HG03442 (cell line): ENCODE data around the gene LAX1.
"Not testable (repeated sequence)": the region's sequence is repeated elsewhere in the genome, so short reads cannot be mapped to it uniquely, and the experiment has no call there.

ENCODE experiments used
- ATAC-seq: cut with Tn5 transposase; IDR thresholded peaks from one replicate; pipeline ENCODE4 v1.9.1; 2021; ENCODE audit warnings: mild to moderate bottlenecking, moderate library complexity; ENCODE audit not compliant: unreplicated experiment

LAX1 gene

GRCh38 chr1:203764105-203765028, 616 bp upstream of the LAX1 start:
- no peak for ATAC-seq

GRCh38 chr1:203768256-203768655, 3.3 kb downstream of the LAX1 start:
- ATAC-seq = no peak

GRCh38 chr1:203769505-203770343, 4.7 kb downstream of the LAX1 start:
- ATAC-seq = no peak

GRCh38 chr1:203771901-203772301, 6.9 kb downstream of the LAX1 start:
- no peak for ATAC-seq

- no peak for ATAC-seq
Measured at GRCh38 chr1:203772836-203773235, 7.9 kb downstream of the LAX1 start.

- ATAC-seq = no peak
Measured at GRCh38 chr1:203776636-203777035, 11.7 kb downstream of the LAX1 start.

GRCh38 chr1:203777596-203777995, 12.6 kb downstream of the LAX1 start:
- ATAC-seq = no peak

- ATAC-seq = no peak
Measured at GRCh38 chr1:203778146-203778545, 13.2 kb downstream of the LAX1 start.

- no peak for ATAC-seq
Measured at GRCh38 chr1:203778789-203779188, 13.8 kb downstream of the LAX1 start.

GRCh38 chr1:203781962-203782361, 17.0 kb downstream of the LAX1 start:
- no peak for ATAC-seq

GRCh38 chr1:203789966-203790365, 25.0 kb downstream of the LAX1 start:
- ATAC-seq = no peak

GRCh38 chr1:203791498-203791897, 26.5 kb downstream of the LAX1 start:
- ATAC-seq = no peak

- ATAC-seq = no peak
Measured at GRCh38 chr1:203792486-203792885, 27.5 kb downstream of the LAX1 start.

- ATAC-seq = not testable (repeated sequence)
Measured at GRCh38 chr1:203793561-203793960, 28.6 kb downstream of the LAX1 start.

GRCh38 chr1:203794764-203795440, 29.9 kb downstream of the LAX1 start:
- ATAC-seq = no peak

GRCh38 chr1:203795441-203796235, 30.7 kb downstream of the LAX1 start, which contains the start of the genes ZBED6 and ZC3H11A:
ZBED6 (plus strand) TSS chr1:203795623; CDS start chr1:203797523, 1,900 bp downstream.
ZC3H11A (plus strand) TSS chr1:203795623; CDS start chr1:203817071, 21,448 bp downstream.
- ATAC-seq = peak; percentile 96

GRCh38 chr1:203796236-203796605, 31.2 kb downstream of the LAX1 start:
- ATAC-seq = no peak

- no peak for ATAC-seq
Measured at GRCh38 chr1:203797216-203797615, 32.2 kb downstream of the LAX1 start.

GRCh38 chr1:203797948-203798655, 33.1 kb downstream of the LAX1 start:
- no peak for ATAC-seq

GRCh38 chr1:203799157-203799556, 34.2 kb downstream of the LAX1 start:
- ATAC-seq = no peak
